Heart left ventricle (tissue), 13 donors: ENCODE data around the gene PRAMEF2.

Experiments
- POLR2A ChIP-seq, 2 donors: fragments of 450-650 bp; IDR thresholded peaks; one replicate each; pipeline ENCODE4 v1.6.1; 2017; ENCODE audit warnings: antibody characterized with exemption in 2 of 2, mild to moderate bottlenecking in 2 of 2, moderate library complexity in 2 of 2
- TF ChIP-seq, protein P1 (sequence below), 12 donors: fragments of 200-600 bp; sonication (generic) in 4 of 12; IDR thresholded peaks; one replicate each; pipeline versions ENCODE4 v1.5.0 to v1.8.0; 2018 to 2022; ENCODE audit warnings: antibody characterized with exemption in 12 of 12, mild to moderate bottlenecking in 5 of 12
- donor health status: ischemic (EF 13 %, LVEDD 7.1; RV severe dilation, severe dysfunction).
- donor health status: DM: no; HTN: yes; CAD: no.
- donor health status: DM: no; HTN: no; CAD: no.
- donor health status: ischemic (EF 25% LVEDD 6.9; RV normal size, moderate dysfunction).
- donor health status: ischemic (EF 25% LVEDD 5.7; RV mildly dilated, moderate dysfunction).
- donor health status: ischemic (EF 35%, LVEDD 5.7; RV mildly dilated, moderate dysfunction).
- donor health status: nonischemic (EF 11% LVEDD 7.7; RV severe dilation, severe dysfunction).
- donor health status: DM: yes; HTN: yes; CAD: no.
- donor health status: PGD.
- donor health status: ischemic (EF 29% LVEDD 5.4; RV normal size, mild dysfunction).
- donor health status: nonischemic (EF 23%, LVEDD 6.1; RV moderate dilation, normal function).

DNA sequence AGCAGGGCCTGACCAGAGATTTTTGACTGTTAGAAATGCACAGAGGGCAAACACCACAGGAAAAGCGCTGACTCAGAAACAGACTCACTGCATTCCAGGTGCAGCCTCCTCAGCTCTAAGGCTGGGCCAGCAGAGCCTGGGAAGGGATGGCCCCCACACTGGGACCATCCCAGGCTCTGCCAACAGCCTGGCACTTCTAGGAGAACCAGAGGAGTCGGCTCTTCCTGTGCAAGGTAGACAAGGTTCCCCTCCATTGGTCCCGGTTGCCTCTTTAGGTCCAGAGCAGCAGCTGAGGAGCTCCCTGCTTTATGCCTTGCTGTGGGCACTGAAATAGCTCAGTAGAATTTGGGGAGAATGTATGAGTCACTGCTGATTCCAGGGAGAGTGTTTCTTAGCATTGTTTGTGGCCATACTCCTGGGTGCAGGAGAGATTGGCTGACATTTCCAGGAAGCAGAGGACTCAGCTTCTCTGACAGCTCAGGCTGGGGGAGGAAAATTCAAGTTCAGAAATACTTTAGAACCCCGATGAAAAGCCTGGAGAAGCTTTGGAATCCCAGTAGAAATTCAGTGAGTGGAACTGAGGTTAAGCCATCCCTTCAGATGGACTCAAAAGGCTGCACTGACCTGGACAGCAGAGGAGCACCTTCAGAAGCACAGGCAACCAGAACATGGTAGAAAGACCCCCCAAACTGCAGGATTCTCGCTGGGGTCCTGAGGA, 46.0 kb upstream of the PRAMEF2 start:
- TF ChIP-seq POLR2A (IDR thresholded peaks at IDR 0.05) = no peak
- TF ChIP-seq, protein P1, sequence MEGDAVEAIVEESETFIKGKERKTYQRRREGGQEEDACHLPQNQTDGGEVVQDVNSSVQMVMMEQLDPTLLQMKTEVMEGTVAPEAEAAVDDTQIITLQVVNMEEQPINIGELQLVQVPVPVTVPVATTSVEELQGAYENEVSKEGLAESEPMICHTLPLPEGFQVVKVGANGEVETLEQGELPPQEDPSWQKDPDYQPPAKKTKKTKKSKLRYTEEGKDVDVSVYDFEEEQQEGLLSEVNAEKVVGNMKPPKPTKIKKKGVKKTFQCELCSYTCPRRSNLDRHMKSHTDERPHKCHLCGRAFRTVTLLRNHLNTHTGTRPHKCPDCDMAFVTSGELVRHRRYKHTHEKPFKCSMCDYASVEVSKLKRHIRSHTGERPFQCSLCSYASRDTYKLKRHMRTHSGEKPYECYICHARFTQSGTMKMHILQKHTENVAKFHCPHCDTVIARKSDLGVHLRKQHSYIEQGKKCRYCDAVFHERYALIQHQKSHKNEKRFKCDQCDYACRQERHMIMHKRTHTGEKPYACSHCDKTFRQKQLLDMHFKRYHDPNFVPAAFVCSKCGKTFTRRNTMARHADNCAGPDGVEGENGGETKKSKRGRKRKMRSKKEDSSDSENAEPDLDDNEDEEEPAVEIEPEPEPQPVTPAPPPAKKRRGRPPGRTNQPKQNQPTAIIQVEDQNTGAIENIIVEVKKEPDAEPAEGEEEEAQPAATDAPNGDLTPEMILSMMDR (IDR thresholded peaks at IDR 0.05) = no peak
